OCI-LY3 (cell line): ENCODE results near the gene GABRB3.

ENCODE experiments used
- CTCF ChIP-seq: fragments of 200-600, 300-600 bp; sonication (generic); IDR thresholded peaks from 2 replicates; pipeline ENCODE4 v1.5.1; 2014; ENCODE audit warnings: antibody characterized with exemption, low read length, low read depth
- EZH2phosphoT487 ChIP-seq: fragments of 200-600 bp; shearing (Covaris generic); IDR thresholded peaks from 2 replicates; pipeline ENCODE4 v1.6.1; 2018; ENCODE audit warnings: antibody characterized with exemption, mixed run types, low read depth

- TF ChIP-seq CTCF, result no peak
- TF ChIP-seq EZH2phosphoT487, result no peak
Observed at GRCh38 chr15:26628071-26628470, 144.8 kb downstream of the GABRB3 start.
